PC-9 (cell line): ENCODE results near the gene AGMO. TPM values are rescaled to one million over a fixed set of nuclear protein-coding genes. Genes with fewer than 3 reads are reported as not detected.
"Not testable (repeated sequence)": the region's sequence is repeated elsewhere in the genome, so short reads cannot be mapped to it uniquely, and the experiment has no call there.

Experiments
- BruUV-seq: library from RNA; stranded (reverse); fragments of 400-500 nt; replicated peaks from 2 replicates; lab custom pipeline; 2021; lab: Mats Ljungman, UMichigan
- CTCF ChIA-PET: fragments of 300-600 bp; sonication (Branson Sonifier 250); formaldehyde crosslinking; loops from one replicate; lab custom pipeline; 2022; ENCODE audit warnings: antibody characterized with exemption; lab: Charles Lee
- POLR2A ChIA-PET: fragments of 300-600 bp; sonication (Branson Sonifier 250); formaldehyde crosslinking; loops from one replicate; lab custom pipeline; 2022; ENCODE audit warnings: antibody characterized with exemption; ENCODE audit not compliant: unreplicated experiment; lab: Charles Lee
- DNase-seq, 2 experiments: peaks; one replicate each; pipeline versions ENCODE4 v3.0.0 to v3.0.0-alpha.2; 2015 to 2022; ENCODE audit warnings: mixed read lengths in 1 of 2
- H2AFZ ChIP-seq: fragments of 200-600 bp; sonication (generic); 2 replicates; pipeline ENCODE4 v1.8.1; 2017; ENCODE audit warnings: antibody characterized with exemption
- H3F3A ChIP-seq: fragments of 200-600 bp; sonication (generic); 2 replicates; pipeline ENCODE4 v1.8.1; 2017; ENCODE audit warnings: antibody characterized with exemption, mild to moderate bottlenecking, low read depth; ENCODE audit not compliant: insufficient read depth
- H3K27ac ChIP-seq: fragments of 200-600 bp; sonication (generic); 2 replicates; pipeline ENCODE4 v1.6.1; 2016; ENCODE audit warnings: mixed run types
- H3K27me3 ChIP-seq: fragments of 200-600 bp; sonication (generic); 2 replicates; pipeline ENCODE4 v1.6.1; 2016; ENCODE audit warnings: low read depth, mixed run types; ENCODE audit not compliant: insufficient read depth
- H3K36me3 ChIP-seq: fragments of 200-600 bp; sonication (generic); 2 replicates; pipeline ENCODE4 v1.6.1; 2016; ENCODE audit warnings: low read depth, mixed run types
- H3K4me1 ChIP-seq: fragments of 200-600 bp; sonication (generic); replicated peaks from 2 replicates; pipeline ENCODE4 v1.6.1; 2016; ENCODE audit warnings: mixed run types; ENCODE audit not compliant: insufficient read depth
- H3K4me2 ChIP-seq: fragments of 200-600 bp; sonication (generic); 2 replicates; pipeline ENCODE4 v1.6.1; 2017; ENCODE audit warnings: mixed run types
- H3K4me3 ChIP-seq: fragments of 200-600 bp; sonication (generic); 2 replicates; pipeline ENCODE4 v1.6.1; 2016; ENCODE audit warnings: mixed run types
- H3K79me2 ChIP-seq: fragments of 200-600 bp; sonication (generic); 2 replicates; pipeline ENCODE4 v1.6.1; 2017; ENCODE audit warnings: low read depth, mixed run types
- H3K9me2 ChIP-seq: fragments of 200-600 bp; sonication (generic); 2 replicates; pipeline ENCODE4 v1.8.1; 2017; ENCODE audit warnings: mild to moderate bottlenecking; ENCODE audit not compliant: insufficient read depth
- H3K9me3 ChIP-seq: fragments of 200-600 bp; sonication (generic); 2 replicates; pipeline ENCODE4 v1.8.1; 2016; ENCODE audit warnings: low read depth; ENCODE audit not compliant: insufficient read depth
- H4K20me1 ChIP-seq: fragments of 200-600 bp; sonication (generic); 2 replicates; pipeline ENCODE4 v1.8.1; 2017; ENCODE audit not compliant: insufficient read depth
- EZH2 ChIP-seq: fragments of 200-600 bp; sonication (generic); IDR thresholded peaks from 2 replicates; pipeline ENCODE4 v1.8.0; 2017; ENCODE audit warnings: antibody characterized with exemption, low read depth
- intact Hi-C: fragments of 100-400 bp; cut with micrococcal nuclease; formaldehyde crosslinking; loops from one replicate; pipeline ENCODE4 v1.10.0; 2022; ENCODE audit not compliant: unreplicated experiment
- total RNA-seq: library from RNA; stranded (reverse); gene quantifications from 2 replicates; pipeline ENCODE4 v1.2.3, GENCODE V29; 2021
- TF ChIP-seq, protein P1 (sequence below): fragments of 200-600 bp; sonication (generic); conservative IDR thresholded peaks from 2 replicates; pipeline ENCODE4 v1.6.1; 2017; ENCODE audit warnings: mixed run types, antibody characterized with exemption, mild to moderate bottlenecking, moderate library complexity

AGMO gene
- total RNA-seq, 1 experiment from 2014 or later = not detected

DNA sequence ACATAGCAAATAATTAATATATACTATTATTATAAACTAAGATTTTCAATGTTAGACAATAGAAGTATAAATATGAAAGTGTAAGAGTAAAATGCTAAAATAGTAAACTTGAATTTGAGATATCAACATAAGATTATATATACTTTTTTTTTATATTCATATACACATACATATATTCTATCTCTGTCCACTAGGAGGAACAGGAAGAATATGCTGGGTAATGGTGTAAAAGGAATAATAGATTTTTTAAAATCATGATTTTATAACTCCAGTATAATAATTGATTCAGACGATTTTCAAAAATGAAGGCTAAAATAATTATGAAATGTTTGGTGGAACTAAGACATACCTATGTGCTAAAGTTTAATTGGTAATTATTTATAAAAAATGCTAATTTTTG lies 37.7 kb downstream of the AGMO start:
- CTCF ChIA-PET = no interaction called here
- H3K4me3 ChIP-seq = no peak overlapping the region
- H3K9me2 ChIP-seq = no peaks in the 10 kb centered on the region
- H2AFZ ChIP-seq = no peak overlapping the region
- no peak for TF ChIP-seq EZH2
- TF ChIP-seq, protein P1, sequence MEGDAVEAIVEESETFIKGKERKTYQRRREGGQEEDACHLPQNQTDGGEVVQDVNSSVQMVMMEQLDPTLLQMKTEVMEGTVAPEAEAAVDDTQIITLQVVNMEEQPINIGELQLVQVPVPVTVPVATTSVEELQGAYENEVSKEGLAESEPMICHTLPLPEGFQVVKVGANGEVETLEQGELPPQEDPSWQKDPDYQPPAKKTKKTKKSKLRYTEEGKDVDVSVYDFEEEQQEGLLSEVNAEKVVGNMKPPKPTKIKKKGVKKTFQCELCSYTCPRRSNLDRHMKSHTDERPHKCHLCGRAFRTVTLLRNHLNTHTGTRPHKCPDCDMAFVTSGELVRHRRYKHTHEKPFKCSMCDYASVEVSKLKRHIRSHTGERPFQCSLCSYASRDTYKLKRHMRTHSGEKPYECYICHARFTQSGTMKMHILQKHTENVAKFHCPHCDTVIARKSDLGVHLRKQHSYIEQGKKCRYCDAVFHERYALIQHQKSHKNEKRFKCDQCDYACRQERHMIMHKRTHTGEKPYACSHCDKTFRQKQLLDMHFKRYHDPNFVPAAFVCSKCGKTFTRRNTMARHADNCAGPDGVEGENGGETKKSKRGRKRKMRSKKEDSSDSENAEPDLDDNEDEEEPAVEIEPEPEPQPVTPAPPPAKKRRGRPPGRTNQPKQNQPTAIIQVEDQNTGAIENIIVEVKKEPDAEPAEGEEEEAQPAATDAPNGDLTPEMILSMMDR = peak; percentile 27; the same call in 1 of the 2 replicates
- POLR2A ChIA-PET = no interaction called here
- no peaks in the 10 kb centered on the region for H3K27me3 ChIP-seq
- no peak for DNase-seq
- no peaks in the 10 kb centered on the region for H3K36me3 ChIP-seq
- no peaks in the 10 kb centered on the region for H3K4me1 ChIP-seq
- intact Hi-C loops = no loop called here
- H3K27ac ChIP-seq = no peak overlapping the region
- no peak overlapping the region for H3K4me2 ChIP-seq
- H4K20me1 ChIP-seq = no peaks in the 10 kb centered on the region
- H3K79me2 ChIP-seq = no peaks in the 10 kb centered on the region
- BruUV-seq = no TSS peak
- H3F3A ChIP-seq = no peaks in the 10 kb centered on the region
- H3K9me3 ChIP-seq = no peaks in the 10 kb centered on the region

DNA sequence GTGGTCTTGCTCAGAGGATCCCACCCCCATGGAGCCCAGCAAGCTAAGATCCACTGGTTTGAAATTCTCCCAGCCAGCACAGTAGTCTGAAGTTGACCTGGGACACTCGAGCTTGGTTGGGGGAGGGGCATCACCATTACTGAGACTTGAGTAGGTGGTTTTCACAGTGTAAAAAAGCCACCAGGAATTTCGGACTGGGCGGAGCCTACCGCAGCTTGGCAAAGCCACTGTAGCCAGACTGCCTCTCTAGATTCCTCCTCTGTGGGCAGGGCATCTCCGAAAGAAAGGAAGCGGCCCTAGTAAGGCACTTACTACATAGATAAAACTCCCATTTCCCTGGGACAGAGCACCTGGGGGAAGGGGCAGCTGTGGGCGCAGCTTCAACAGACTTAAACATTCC lies 44.0 kb downstream of the AGMO start:
- H3K4me1 ChIP-seq, H3K9me3 ChIP-seq, H3K4me2 ChIP-seq, H3K27ac ChIP-seq, intact Hi-C loops, POLR2A ChIA-PET, H3K4me3 ChIP-seq, H2AFZ ChIP-seq, H4K20me1 ChIP-seq, H3K79me2 ChIP-seq, H3K27me3 ChIP-seq, H3K36me3 ChIP-seq, BruUV-seq, CTCF ChIA-PET, H3K9me2 ChIP-seq, H3F3A ChIP-seq: not testable (repeated sequence)
- peak in 1 of 2 experiments; percentile 8 for DNase-seq

DNA sequence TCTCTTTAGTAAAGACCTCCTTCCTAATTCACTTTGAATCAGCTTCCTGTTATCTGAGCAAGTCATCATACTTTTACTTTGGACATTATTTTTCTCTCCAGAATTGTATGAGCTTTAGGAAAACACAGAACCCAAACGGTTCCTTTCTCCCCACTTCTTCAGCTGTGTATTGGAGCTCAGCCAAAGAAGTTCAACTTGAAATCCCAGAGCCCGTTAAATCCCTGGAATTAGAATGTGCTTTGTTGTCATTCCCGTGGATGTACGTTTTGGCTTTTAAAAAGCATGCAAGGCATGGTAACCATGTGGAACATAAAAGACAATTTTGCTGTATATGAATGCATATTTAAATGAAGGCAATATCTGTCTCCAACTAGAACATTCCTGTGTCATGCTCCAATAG lies 46.6 kb downstream of the AGMO start:
- TF ChIP-seq, protein P1 = no peak
- no peak for TF ChIP-seq EZH2

GRCh38 chr7:15508258-15508657 lies 53.6 kb downstream of the AGMO start:
- Histone ChIP-seq H3F3A (no peaks in the 10 kb centered on the region), H3K4me1 (no peaks in the 10 kb centered on the region), H3K9me3 (no peaks in the 10 kb centered on the region), H2AFZ (no peak overlapping the region), H3K79me2 (no peaks in the 10 kb centered on the region), H3K27me3 (no peaks in the 10 kb centered on the region), H3K9me2 (peaks cover 4% of the 10 kb centered on the region), H3K27ac (no peak overlapping the region), H3K4me2 (no peak overlapping the region), H4K20me1 (no peaks in the 10 kb centered on the region), H3K4me3 (no peak overlapping the region), H3K36me3 (no peaks in the 10 kb centered on the region)
- DNase-seq = no peak
- intact Hi-C loops = no loop called here
- no peak for TF ChIP-seq EZH2
- TF ChIP-seq, protein P1 = no peak
- CTCF ChIA-PET = no interaction called here
- POLR2A ChIA-PET = no interaction called here
- BruUV-seq = no TSS peak

More for the DNA sequence above, 46.6 kb downstream of the AGMO start:
- ChIA-PET CTCF (no interaction called here), POLR2A (interaction anchor here (0.6 kb wide), 1 partner anchor 134 kb away, joined by 3 read pairs; no protein-coding TSS in a partner anchor)
- Histone ChIP-seq H3K9me2 (no peaks in the 10 kb centered on the region), H3K36me3 (no peaks in the 10 kb centered on the region), H2AFZ (no peak overlapping the region), H3K4me3 (no peak overlapping the region), H3K27me3 (no peaks in the 10 kb centered on the region), H3K4me2 (no peak overlapping the region), H3K9me3 (no peaks in the 10 kb centered on the region), H3F3A (no peaks in the 10 kb centered on the region), H3K79me2 (no peaks in the 10 kb centered on the region), H4K20me1 (no peaks in the 10 kb centered on the region), H3K4me1 (no peaks in the 10 kb centered on the region), H3K27ac (no peak overlapping the region)
- no TSS peak for BruUV-seq
- DNase-seq = no peak
- intact Hi-C loops = no loop called here
